IPS-18a (cell line): ENCODE data around the gene ZNRF4.
A peak's percentile ranks its signal among the peaks of the same experiment; 100 is the strongest.

Experiments used
- H3K27ac ChIP-seq: one replicate; pipeline ENCODE4 v1.5.1; 2013; ENCODE audit warnings: low read length
- H3K27me3 ChIP-seq: one replicate; pipeline ENCODE4 v1.6.1; 2013; ENCODE audit warnings: mild to moderate bottlenecking, low read length; ENCODE audit not compliant: control insufficient read depth, insufficient read depth
- H3K36me3 ChIP-seq: one replicate; pipeline ENCODE4 v1.6.1; 2013; ENCODE audit warnings: low read depth, low read length; ENCODE audit not compliant: control insufficient read depth
- H3K4me1 ChIP-seq: one replicate; pipeline ENCODE4 v1.6.1; 2013; ENCODE audit warnings: low read depth, low read length; ENCODE audit not compliant: control insufficient read depth
- H3K4me3 ChIP-seq: one replicate; pipeline ENCODE4 v1.5.1; 2013; ENCODE audit warnings: low read length
- H3K9ac ChIP-seq: one replicate; pipeline ENCODE4 v1.6.1; 2013; ENCODE audit warnings: mild to moderate bottlenecking, low read length, moderate library complexity
- H3K9me3 ChIP-seq: one replicate; pipeline ENCODE4 v1.6.1; 2013; ENCODE audit warnings: low read depth, low read length; ENCODE audit not compliant: control insufficient read depth

ZNRF4 gene

DNA sequence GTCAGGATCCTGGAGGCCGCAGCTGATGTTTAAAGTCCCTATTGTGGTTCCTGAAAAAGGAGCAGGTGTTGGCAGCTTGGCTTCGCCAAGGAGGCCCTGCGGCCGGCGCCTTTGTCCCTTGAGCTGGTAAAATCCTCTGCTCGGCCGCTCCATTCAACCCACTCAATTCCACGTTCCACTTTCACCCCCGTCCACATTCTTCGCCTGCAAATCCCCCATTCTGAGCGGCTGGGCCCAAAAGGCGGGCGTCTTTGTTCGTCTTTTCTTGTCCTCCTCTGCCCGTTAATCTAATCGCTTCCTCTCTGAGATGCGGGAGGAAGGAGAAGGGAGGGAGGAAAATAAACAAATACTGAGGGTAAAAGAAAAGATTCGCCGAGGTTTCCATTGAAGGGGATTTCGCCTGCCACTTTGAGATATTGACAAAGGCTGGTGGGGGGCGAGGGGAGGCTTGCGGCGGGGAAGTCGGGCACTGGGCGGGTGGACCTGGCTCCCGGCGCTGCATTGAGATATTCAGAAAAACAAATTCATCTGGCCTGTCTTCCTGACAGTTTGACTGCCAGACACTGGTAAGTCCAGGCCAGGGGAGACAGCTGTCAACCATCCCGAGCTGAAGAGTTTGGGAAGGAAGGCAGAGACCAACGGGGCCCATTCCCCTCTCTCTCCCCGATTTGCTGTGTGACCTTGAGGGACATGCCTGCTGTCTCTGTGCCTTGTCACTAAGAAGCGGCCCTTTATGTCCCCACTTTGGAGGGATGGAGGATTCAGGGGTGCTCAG, 37.6 kb downstream of the ZNRF4 start:
- no peaks in the 10 kb centered on the region for H3K36me3 ChIP-seq
- H3K9me3 ChIP-seq, result no peaks in the 10 kb centered on the region
- no peak overlapping the region for H3K9ac ChIP-seq
- peaks cover 5% of the 10 kb centered on the region for H3K4me1 ChIP-seq
- H3K27me3 ChIP-seq, result peaks cover 71% of the 10 kb centered on the region
- peak overlapping the region; percentile 24 for H3K4me3 ChIP-seq
- H3K27ac ChIP-seq, result no peak overlapping the region

DNA sequence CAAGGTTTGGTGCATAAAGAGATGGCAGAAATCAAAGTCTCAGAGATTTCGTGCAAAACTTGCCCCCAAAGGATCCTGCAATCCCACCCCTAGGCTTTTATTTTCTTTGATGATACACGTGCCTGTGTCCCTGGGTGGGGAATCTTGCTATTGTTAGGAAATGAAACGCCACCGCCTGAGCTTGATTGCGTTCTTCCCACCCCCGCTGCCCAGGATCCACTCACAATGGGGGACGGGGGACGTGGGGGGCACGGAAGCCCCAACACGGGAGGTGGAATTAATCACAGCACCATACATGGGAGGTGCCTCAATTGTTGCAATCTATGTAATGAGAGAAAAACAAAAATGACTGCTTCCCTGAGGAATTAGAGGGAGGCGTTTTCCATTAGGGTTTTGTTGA, 39.6 kb downstream of the ZNRF4 start:
- no peaks in the 10 kb centered on the region for H3K9me3 ChIP-seq
- H3K9ac ChIP-seq, result no peak overlapping the region
- no peaks in the 10 kb centered on the region for H3K36me3 ChIP-seq
- H3K4me3 ChIP-seq, result no peak overlapping the region
- H3K27ac ChIP-seq, result no peak overlapping the region
- H3K27me3 ChIP-seq, result peaks cover 84% of the 10 kb centered on the region
- peaks cover 5% of the 10 kb centered on the region for H3K4me1 ChIP-seq

DNA sequence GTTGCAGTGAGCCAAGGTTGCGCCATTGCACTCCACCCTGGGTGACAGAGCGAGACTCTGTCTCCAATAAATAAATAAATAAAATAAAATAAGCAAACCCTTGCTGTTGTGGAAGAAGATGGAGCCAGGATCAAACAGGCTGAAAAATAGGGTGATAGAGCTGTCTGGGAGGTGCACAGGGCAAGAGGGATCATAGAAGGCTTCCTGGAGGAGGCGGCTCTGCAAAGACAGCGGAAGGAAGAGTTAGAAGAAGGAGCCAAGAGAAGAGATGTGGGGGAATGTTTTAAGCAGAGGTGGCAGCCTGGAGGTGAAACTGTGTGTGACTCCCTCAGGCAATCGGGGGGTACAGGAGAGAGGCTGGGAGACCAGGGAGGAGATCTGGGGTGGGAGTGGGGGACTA, 40.6 kb downstream of the ZNRF4 start:
- no peak overlapping the region for H3K9ac ChIP-seq
- H3K4me1 ChIP-seq, result peaks cover 5% of the 10 kb centered on the region

DNA sequence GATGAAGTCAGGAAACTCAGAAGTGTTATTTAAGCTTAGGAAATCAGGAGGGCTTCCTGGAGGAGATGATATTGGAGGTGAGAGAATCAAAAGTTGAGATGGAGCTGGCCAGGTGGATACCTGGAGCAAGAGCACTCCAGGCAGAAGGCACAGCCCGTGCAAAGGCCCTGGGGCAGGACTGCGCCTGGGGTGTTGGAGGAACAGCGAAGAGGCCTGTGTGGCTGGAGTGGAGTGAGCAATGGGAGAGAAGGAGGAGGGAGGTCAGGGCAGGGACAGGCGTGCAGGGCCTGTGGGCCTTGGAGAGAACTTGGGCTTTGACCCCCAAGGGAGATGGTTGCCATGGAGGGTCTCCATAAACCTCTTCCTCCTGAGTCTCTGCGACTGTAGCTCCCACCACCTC, 42.1 kb downstream of the ZNRF4 start:
- H3K27me3 ChIP-seq, result peaks cover 96% of the 10 kb centered on the region
- H3K36me3 ChIP-seq, result no peaks in the 10 kb centered on the region
- peaks cover 3% of the 10 kb centered on the region for H3K4me1 ChIP-seq
- H3K27ac ChIP-seq, result no peak overlapping the region
- no peaks in the 10 kb centered on the region for H3K9me3 ChIP-seq
- H3K4me3 ChIP-seq, result no peak overlapping the region
- H3K9ac ChIP-seq, result no peak overlapping the region

More for the DNA sequence above, 40.6 kb downstream of the ZNRF4 start:
- no peak overlapping the region for H3K27ac ChIP-seq
- no peak overlapping the region for H3K4me3 ChIP-seq
- H3K27me3 ChIP-seq, result peaks cover 93% of the 10 kb centered on the region
- H3K9me3 ChIP-seq, result no peaks in the 10 kb centered on the region
- no peaks in the 10 kb centered on the region for H3K36me3 ChIP-seq

DNA sequence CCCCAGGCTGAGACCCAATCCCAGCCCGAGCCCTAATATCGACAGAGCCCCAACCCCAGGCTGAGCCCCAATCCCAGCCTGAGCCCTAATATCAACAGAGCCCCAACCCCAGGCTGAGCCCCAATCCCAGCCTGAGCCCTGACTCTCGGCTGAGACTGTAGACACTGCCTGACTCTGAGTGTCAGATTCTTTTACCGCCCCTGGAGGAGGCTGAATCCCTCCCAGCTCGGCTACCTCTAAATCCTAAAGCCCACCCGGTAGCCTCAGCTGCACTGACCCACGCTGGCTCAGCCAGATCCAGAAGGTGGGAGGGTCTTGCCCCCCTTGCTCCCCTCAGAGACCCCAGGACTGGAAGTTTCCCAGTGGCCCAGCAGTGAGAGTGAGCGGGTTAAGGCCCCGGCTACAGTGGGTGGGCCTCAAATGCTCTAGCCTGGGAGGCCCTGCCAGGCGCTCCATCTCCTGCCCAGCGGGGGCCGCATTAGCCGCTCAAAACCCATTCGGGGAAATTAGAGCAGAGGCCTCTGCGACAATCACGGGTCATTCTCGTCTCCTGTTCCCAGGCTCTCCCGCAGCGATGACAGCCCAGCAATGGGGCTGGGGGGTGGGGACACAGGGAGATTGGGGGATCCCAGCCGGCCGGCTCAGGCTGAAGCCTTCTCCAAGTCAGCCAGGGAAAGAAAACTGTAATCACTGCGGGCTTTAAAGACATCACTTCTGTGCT, 43.8 kb downstream of the ZNRF4 start:
- Histone ChIP-seq H3K36me3 (no peaks in the 10 kb centered on the region), H3K27me3 (peaks cover 83% of the 10 kb centered on the region), H3K9ac (no peak overlapping the region)

DNA sequence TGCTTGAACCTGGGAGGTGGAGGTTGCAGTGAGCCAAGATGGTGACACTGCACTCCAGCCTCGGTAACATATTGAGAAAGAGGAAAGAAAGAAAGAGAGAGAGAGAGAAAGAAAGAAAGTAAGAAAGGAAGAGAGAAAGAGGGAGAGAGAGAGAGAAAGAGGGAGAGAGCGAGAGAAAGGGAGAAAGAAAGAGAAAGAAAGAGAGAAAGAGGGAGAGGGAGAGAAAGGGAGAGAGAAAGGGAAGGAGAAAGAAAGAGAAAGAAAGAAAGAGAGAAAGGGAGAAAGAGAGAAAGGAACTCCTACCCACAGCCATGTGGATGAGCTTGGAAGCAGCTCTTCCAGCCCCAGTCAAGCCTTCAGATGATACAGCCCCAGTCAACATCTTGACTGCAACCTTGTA, 46.7 kb downstream of the ZNRF4 start:
- Histone ChIP-seq H3K27me3 (peaks cover 54% of the 10 kb centered on the region), H3K9ac (no peak overlapping the region), H3K4me3 (no peak overlapping the region), H3K27ac (no peak overlapping the region), H3K4me1 (no peaks in the 10 kb centered on the region), H3K36me3 (no peaks in the 10 kb centered on the region), H3K9me3 (peaks cover 5% of the 10 kb centered on the region)

More for the DNA sequence above, 43.8 kb downstream of the ZNRF4 start:
- no peak overlapping the region for H3K4me3 ChIP-seq
- peaks cover 3% of the 10 kb centered on the region for H3K4me1 ChIP-seq
- no peak overlapping the region for H3K27ac ChIP-seq
- peaks cover 5% of the 10 kb centered on the region for H3K9me3 ChIP-seq

DNA sequence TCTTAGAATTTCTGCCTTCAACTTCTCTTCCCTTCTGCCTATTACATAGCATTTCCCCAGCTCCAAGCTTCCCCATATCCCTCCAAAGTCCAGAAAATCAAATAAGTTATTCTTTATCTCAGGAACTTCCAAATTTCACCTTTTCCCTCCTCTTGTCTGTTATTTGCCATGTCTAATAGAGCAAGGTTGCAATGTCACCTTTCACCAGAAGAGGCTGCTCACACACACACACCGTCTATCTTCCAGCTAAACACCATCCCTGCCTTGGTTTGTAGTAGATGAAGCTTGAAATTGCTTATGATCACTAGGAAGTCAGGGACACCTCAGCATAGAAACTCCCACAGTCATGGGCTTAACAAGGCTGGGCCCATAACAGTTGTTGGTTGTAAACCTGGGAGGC, 48.4 kb downstream of the ZNRF4 start:
- peaks cover 5% of the 10 kb centered on the region for H3K9me3 ChIP-seq
- no peak overlapping the region for H3K9ac ChIP-seq
- no peaks in the 10 kb centered on the region for H3K36me3 ChIP-seq
- peaks cover 38% of the 10 kb centered on the region for H3K27me3 ChIP-seq
- H3K27ac ChIP-seq, result no peak overlapping the region
- no peak overlapping the region for H3K4me3 ChIP-seq
- no peaks in the 10 kb centered on the region for H3K4me1 ChIP-seq

DNA sequence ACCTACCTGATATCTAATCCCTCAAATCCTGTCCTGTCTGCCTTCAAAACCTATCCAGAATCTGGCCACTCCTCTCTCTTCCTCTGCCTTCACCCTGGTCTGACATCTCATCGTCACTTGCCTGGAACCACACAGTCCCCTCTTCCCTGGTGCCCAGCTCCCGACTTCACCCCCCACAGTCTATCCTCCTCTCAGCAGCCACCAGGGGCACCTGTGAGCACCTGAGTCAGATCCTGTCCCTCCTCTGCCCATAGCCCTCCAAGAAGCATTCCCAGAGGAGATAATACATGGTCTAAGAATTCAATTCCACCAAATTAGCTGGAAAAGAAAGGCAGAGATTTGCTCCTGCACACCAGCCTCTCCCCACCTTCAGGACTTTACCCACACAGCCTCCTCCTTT, 48.9 kb downstream of the ZNRF4 start:
- no peaks in the 10 kb centered on the region for H3K36me3 ChIP-seq
- no peaks in the 10 kb centered on the region for H3K4me1 ChIP-seq
- peaks cover 33% of the 10 kb centered on the region for H3K27me3 ChIP-seq
- no peak overlapping the region for H3K9ac ChIP-seq
- H3K27ac ChIP-seq, result no peak overlapping the region
- peaks cover 5% of the 10 kb centered on the region for H3K9me3 ChIP-seq
- H3K4me3 ChIP-seq, result no peak overlapping the region
